Measurements from ENCODE around the gene BACH2.
"Not testable (repeated sequence)": the region's sequence is repeated elsewhere in the genome, so short reads cannot be mapped to it uniquely, and the experiment has no call there.

The BACH2 gene

DNA sequence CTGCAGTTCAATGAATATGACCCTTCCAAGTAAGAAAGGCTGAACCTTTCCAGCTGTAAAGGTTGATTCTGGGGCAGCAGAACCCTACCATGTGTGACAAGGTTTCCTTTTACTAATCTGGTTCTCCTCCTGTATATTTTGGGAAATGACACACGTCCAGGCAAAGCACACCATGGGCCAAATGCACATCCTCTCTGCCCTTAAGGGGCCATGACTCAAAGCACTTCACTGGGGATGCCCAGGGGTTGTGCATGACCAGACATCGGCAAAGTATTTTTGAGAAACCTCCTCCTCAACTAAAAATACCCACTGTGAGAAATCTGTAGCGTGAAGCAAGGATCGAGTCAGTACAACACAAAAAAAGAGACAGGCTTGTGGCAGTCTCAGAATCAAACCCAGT is 174.7 kb downstream of the BACH2 start:
- DNase-seq, result no peak

DNA sequence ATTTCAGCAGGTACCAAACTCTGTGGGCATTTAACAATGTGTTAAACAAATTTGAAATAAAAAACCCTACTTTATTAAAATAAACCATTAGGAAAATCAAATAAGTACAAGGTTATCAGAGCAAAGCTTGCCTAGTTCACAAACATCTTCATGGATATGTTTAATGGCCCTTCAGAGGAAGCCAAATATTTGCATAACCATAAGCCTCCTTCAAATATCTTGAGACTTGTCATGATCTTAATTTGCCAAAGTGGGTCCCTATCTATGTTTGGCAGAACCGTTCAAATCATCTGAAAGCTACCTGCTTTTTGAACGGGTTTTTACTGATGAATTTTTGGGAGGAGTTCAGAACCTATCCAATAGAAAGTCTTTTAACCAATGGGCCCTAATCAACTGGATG is 176.3 kb downstream of the BACH2 start:
- DNase-seq, result peak; percentile 40

DNA sequence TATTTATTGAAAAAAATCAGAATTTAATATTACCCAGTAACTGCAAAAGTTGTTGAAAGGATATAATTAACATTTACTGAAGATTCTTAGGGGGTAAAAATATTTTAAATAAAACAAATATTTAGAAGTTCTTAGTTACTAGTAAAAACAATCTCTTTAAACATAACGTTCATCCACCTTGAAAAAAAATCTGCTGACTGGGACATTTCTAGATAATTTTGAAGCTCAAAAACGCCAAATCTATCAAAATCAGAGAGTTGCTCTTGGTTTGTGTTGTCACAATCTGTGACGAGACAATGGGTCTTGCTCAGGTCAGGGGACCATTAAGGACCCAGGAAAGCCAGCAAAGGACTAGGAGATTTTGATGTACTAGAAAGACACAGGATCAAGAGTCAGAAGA is 177.0 kb downstream of the BACH2 start:
- no peak for DNase-seq

DNA sequence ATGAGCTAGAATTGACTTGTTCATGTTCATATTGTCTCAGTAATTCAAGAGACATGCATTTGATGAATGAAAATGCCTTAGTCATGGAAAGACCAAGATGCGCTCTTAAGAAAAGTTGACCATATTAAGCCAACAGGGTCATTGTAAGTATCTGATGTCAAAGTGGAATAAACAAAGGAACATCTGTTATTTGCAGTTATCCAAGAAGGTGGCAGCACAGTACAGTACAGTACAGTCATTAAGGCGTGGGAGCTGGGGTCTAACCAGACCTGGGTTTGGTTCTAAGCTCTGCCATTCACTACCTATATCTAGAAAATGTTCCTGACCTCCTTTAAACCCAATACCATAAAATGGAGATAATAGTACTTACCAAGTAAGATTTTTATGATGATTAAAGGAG is 178.1 kb downstream of the BACH2 start:
- no peak for DNase-seq

DNA sequence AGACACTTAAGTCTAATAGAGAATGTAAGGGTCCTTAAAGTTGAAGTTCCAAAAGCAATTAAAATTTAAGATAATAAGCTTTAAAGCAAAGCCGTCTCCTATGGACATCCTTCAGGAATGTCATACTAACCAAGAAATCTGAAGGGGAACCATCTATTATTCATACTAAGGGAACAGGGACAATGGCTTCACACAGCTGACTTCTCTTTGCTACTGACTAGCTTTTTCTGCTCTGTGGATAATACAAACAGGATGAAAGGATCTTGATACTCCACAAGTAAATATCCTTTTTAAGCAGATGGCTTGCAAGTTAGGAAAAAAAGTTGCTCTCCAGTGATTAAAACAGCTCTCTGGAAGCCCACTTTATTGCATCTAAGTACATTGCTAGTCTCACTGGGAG is 178.6 kb downstream of the BACH2 start:
- no peak for DNase-seq

DNA sequence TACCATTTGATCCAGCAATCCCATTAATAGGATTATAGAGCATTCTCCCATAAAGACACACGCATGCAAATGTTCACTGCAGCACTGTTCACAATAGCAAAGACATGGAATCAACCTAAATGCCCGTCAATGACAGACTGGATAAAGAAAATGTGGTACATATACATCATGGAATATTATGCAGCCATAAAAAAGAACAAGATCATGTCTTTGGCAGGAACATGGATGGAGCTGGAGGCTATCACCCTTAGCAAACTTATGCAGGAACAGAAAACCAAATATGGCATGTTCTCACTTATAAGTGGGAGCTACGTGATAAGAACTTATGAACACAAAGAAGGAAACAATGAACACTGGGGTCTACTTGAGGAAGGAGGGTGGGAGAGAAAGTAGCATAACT is 180.5 kb downstream of the BACH2 start:
- not testable (repeated sequence) for DNase-seq

DNA sequence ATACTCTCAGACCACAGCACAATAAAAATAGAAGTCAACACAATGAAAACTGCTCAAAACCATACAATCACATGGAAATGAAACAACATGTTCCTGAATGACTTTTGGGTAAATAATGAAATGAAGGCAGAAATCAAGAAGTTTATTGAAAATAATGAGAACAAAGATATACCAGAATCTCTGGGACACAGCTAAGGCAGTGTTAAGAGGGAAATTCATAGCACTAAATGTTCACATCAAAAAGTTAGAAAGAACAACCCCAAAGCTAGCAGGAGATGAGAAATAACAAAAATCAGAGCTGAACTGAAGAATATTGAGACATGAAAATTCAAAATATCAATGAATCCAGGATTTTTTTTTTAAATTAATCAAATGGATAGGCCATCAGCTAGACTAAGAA is 183.3 kb downstream of the BACH2 start:
- no peak for DNase-seq

DNA sequence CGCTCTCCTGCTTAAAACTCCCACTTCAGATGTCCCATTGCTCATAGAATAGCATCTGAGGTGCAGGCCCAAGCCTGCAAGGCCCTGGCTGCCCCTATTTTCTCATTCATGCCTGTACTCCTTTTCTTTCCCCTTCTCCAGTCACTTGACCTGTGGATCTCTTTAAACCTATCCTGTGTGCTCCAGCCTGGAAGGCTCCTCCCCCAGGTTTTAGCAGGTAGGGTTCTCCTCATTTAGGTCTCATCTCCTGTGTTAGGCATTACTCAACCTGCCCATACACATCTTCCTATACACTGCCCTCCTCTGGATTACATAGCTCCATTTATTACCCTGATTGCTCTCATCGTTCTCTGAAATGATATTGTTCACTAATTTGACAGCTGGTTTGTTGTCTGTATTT is 185.3 kb downstream of the BACH2 start:
- DNase-seq, result no peak

DNA sequence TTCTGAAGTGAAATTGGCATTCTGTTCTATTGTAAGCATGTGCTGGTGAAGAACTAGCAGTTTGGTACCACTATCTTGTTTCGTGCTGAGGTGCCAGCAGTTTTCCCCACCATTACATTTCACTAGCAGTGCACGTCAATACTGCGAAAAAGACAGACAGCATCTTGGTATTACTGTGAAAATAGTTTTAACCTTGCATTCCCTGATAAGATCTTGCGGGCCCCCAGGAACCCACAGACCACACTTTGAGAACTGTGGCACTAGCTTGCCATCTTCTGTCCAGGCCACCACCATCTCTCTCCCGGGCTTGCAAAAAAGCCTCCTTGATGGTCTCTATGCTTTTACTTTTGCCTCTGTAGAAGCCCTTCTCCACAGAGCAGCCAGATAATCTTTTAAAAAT is 185.7 kb downstream of the BACH2 start:
- no peak for DNase-seq

DNA sequence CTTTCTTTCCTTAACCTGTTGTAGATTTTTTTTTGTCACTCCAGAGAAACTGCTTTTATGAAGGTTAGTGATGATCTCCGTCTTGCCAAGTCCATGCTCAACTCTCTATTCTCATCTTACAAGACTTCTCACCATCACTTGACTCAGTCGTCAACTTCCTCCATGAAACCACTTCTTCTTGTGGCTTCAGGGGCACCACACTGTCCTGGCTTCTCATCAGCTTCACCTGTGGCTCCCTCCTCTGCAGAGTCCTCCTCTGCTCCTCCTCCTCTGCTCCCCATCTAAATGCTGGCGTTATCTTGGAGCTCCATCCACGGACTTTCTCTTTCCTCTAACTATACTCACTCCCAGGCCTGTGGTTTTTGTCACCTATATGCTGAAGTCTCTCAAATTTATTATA is 187.5 kb downstream of the BACH2 start:
- DNase-seq, result no peak

DNA sequence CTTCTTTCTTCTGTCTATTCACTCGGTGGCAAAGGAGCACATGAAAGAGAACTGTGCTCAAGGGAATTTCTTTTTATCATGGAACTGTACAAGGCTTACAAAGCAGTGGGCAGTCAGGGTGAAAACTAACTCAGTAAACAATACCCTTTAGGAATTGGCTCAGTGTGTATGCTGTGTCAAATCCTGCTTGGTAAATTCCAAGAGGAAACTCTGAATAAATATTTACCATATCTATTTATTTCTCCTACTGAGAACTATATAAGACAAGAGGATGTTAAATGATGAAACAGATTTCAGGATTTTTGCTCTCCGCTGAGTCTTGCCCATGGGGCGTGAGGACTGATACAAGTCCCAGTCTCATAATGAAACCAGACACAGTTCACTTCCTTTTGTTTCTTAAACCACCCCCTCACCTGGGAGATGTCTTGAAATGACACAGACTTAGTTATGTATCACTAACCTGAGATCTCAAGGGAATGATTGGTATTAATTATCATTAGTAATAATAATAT is 188.8 kb downstream of the BACH2 start:
- no peak for DNase-seq

DNA sequence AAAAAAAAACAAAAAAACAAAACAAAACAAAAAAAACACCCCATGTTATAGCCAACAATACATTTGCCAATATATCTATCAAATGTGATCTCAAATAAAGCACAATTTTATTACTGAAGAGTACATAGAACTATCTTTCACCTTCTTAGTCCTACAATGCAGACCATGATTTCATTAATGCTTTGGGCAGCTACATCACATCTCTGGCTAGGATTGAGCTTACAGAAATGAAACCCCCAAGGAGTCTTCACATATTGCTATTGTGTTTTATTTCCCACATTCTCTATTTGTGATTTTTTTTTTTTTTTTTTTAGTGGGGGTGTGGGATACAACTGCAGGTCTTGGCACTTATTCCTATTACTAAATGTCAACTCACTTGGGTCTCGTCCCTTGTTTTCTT is 189.3 kb downstream of the BACH2 start:
- DNase-seq, result no peak

DNA sequence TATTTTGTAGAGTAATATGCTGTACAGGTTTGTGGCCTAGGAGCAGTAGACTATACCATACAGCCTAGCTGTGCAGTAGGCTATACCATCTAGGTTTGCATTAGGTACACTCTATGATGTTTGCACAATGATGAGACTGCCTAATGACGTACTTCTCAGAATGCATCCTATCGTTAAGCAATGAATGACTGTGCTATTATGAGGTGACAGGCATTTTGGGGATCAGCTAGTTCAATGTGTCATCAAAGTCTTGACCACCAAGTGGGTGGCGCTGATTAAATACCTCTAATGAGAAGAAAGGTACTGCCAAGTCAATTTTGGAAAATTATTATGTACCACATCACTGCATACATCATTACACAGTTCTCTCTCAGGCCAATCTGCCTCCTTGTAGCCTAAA is 190.2 kb downstream of the BACH2 start:
- DNase-seq, result no peak

DNA sequence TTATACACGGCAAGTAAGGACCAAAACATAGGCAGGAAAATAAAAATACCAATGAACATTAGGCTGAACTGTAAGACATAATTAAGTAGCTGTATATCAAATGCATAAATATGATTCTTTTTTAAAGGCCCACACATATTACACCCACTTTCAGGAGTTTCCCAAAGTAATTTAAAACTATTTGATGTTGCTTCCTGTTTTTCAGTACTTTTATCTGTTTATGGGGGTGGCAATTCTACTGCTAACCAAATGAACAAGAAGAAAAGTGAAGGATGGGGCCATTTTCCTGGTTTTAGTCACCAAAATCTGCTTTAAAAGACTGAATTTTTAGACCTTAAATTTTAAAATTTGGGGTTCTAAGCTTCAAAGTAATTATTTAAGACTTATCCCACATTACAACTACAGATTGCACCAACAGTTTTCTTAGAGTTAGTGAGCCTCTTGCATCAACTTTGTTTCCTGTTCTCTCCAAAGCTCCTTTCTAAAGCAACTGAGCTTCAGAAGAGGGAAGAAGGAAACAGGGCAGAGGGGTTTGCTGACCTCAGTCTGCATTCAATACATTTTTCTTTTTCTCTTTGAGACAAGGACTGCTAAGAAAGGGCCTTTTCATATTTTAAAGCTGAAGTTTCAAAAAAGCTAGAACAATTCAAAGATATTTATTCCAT is 191.0 kb downstream of the BACH2 start:
- no peak for DNase-seq

DNA sequence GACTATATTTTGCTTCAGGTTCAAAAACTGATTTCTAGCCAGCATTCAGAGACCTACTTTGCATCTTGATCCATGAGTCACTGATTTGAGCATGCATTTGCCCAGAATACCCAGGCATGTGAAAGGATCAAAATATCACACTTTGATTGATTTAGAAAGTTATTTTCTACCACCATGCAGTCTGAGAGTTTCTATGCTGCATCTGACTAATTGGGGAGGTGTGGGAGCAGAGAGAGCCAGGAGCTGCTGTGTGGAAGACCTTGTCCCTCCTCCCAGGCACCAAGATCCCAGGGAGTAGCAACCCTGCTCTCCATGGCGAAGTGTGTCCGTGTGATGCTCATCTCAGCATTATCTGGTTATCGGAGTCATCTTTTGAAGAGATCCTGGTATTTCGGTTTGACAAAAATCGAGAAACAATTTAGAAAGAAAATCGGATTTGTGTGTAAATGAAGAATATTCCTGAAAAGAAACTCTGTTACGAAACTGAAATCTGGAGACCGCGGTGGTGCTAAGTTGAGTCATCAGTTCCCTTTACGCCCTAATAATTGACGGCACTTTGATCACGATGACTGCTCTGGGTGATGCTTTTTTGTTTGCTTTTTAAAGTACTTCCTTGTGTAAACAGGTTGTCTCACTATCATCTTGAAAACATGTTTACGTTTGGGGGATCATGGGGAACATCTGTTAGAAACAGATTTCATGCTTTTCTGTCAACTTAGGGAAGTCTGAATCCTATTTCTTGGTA is 193.4 kb downstream of the BACH2 start:
- no peak for DNase-seq

DNA sequence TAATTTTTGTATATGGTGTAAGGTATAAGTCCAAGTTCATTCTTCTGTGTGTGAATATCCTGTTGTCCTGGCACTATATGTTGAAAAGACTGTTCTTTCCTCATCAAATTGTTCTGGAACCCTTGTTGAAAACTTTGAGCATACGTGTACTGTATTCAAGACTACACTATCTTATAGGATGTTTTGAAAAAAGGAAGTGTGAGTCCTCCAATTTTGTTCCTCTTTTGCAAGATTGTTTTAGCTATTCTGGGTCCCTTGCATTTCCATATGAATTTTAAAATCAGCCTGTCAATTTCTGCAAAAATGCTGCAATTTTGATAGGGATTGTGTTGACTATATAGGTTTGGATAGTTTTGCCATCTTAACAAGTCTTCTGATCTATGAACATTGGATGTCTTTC is 195.2 kb downstream of the BACH2 start:
- no peak for DNase-seq

DNA sequence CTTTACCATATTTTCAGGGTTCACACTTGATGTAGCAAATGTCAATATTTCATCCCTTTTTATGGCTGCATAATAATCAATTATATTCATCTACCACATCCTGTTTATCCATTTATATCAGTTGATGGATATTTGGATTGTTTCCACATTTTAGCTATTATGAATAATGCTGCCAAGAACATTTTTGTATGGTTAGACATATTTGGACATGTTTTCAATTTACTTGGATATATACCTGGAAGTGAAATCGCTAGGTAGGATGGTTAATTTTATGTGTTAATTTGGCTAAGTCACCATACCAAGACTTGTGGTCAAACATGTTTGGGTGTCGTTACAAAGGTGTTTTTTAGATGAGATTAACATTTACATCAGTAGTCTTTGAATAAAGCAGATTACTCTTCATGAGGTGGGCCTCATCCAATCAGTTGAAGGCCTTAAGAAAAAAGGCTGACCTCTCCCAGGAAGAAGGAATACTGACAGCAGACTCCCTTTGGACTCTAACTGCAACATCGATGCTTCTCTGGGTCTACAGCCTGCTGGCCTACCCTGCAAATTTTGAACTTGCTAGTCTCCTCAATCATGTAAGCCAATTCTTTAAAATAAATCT is 196.5 kb downstream of the BACH2 start:
- no peak for DNase-seq

DNA sequence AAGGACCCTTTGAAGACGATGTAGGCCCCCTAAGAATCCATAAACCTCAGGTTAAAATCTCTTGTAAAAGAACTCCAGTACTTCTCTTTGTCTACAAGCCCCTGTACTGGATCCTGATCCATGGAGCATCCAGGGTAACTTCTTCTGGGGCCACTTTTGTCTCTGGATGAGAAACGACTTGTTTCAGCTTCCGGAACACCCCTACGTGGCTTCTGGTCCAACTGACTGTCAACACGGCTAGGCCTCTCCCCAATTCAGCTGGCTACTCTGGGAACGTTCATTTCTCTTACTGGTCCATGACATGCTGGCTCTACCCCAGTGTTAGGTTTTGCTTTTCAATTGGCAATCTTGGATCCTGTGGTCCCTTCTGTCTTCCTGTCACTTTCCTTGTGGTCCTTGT is 198.0 kb downstream of the BACH2 start:
- DNase-seq, result no peak

DNA sequence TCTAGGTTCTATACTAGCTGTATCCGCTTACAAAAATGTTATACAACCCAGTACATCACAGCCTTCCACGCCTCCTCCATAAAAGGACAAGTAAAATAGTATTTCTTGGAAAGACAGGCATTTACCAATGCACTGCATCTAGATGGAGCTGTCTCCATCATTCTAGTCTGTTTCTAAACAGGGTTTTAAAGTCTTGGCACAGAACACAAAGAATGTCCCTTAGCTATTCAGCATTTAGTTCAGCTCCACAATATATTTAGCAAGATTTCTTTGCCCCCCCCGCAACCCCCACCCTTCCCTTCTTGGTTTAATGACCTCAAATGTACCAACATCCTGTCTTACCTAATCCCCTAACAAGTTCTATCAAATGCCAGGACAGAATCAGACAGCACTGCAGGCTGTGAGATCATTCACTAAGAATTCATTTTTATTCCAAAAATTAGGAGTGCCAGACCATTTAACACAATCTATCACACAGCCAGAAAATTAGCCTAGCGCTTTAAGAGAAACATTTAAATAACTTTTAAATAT is 198.6 kb downstream of the BACH2 start:
- no peak for DNase-seq

DNA sequence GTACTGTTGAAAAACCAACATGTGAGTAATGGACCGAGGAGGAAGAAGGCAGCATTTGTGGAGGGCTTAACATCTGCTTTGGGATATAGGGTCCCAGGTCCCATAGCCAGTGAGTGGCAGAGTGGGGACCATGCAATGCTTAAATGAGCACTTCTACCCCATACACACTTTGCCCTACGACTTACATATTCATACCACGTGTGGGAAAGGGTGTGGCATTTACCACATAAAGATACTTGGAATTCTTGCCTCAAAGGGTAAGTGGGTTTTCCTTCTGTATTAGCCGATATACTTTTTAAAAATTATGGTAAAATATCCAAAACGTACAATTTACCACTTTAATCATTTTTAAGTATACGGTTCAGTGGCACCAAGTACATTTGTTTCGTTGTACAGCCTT is 199.3 kb downstream of the BACH2 start:
- no peak for DNase-seq

DNA sequence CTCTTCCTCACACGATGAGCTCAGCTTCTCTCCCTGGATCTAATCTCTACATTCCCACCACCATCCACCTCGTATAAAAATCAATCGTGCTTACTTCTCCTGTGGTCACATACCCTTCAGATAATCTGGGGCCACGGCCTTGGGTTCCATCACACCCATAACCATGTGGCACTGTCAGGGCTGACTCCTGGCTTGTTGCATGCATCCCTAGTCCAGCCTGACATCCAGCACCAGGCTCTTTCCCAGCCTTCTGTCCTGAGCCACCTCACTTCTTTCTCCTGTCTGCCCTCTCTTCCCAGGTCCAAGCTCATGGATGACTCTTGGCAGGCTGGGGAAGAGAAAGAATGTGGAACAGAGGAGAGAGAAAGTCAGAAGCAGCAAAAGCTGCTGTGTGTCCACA is 199.8 kb downstream of the BACH2 start:
- no peak for DNase-seq

DNA sequence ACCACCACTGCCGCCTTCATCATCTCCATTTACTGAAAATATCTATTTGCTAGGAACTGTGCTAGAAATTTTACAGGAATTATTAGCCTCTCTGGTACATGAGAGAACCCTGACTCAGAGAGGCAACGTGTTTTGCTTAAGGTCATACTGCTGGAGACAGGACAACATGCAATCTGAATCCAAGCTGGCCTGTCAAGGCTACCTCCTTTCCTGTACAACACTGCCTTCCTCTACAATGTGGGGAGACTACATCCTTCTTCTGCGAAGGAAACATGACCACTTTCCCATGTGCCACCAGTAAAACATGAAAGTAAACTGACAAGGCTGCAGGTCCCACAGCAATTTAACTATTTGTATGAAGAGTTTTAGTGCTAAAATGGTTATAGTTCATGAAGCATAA is 200.9 kb downstream of the BACH2 start:
- DNase-seq, result no peak

DNA sequence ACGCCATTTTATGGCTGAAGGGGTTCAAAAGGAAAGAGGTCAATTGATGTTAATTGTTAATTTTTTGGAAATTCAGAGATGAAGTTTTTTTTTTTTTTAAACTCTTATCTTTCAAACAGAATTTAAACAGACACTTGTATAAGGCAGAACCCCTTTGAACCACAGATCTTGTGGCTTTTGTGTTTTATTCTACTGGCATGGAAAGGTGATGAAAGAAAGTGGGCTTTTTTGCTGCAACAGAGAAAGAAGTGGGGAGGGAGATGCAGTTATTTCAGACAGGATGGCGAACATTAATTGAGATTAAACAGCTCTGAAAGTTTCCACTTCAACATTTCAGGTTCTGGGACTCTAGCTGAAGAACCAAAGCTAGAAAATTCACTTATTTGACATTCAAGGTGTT is 201.5 kb downstream of the BACH2 start:
- DNase-seq, result no peak

DNA sequence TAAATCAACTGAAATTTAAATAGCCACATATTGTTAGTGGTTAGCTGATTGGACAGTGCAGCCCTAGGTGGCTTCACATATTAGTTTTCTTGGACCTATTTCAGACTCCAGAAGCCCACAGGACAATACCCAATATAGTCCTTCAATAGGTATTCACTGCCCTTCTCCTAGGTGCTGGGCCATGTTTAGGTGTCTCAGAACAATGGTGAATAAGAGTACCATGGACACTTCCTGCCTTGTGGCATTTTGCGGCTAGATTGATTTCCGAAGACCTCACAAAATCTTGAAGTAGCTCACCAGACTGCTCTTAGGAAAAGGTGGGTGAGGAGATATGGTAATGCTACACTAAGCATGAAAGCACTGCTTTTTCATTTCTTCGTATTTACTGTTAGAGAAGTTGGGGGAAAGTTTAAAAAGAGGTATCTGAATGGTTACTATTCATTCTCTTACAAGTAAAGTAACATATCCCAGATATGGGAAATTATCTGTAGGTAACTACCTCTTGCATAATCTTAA is 203.0 kb downstream of the BACH2 start:
- no peak for DNase-seq
